MCF 10A (cell line): Measurements from ENCODE around the gene KCNMA1. TPM values are rescaled to one million over a fixed set of nuclear protein-coding genes. Genes with fewer than 3 reads are reported as not detected.

Source experiments
- BruUV-seq: library from RNA; stranded (reverse); fragments of 400-500 nt; replicated peaks from 2 replicates; lab custom pipeline; 2021; lab: Mats Ljungman, UMichigan
- CTCF ChIA-PET: fragments of 300-600 bp; sonication (Branson Sonifier 250); formaldehyde crosslinking; extraction: SDS; loops from one replicate; lab custom pipeline; 2021; ENCODE audit warnings: antibody characterized with exemption, inconsistent platforms; lab: Yijun Ruan, JAX
- POLR2A ChIA-PET: fragments of 300-600, 350-650 bp; sonication (Branson Sonifier 250); formaldehyde crosslinking; extraction: SDS; loops from one replicate; lab custom pipeline; 2020; ENCODE audit warnings: antibody characterized with exemption, inconsistent platforms; lab: Yijun Ruan, JAX
- DNase-seq: peaks from one replicate; pipeline ENCODE4 v3.0.0-alpha.2; 2018; ENCODE audit not compliant: unreplicated experiment
- H3K27ac Mint-ChIP-seq: one replicate; pipeline ENCODE4 v1.8.0; 2022; ENCODE audit warnings: mild to moderate bottlenecking, low read depth, mixed read lengths; ENCODE audit not compliant: unreplicated experiment
- H3K27me3 Mint-ChIP-seq: one replicate; pipeline ENCODE4 v1.8.0; 2022; ENCODE audit warnings: mixed read lengths; ENCODE audit not compliant: insufficient read depth, unreplicated experiment
- H3K36me3 Mint-ChIP-seq: one replicate; pipeline ENCODE4 v1.8.0; 2022; ENCODE audit warnings: mild to moderate bottlenecking, moderate library complexity, mixed read lengths; ENCODE audit not compliant: insufficient read depth, unreplicated experiment
- H3K4me1 Mint-ChIP-seq: one replicate; pipeline ENCODE4 v1.8.0; 2022; ENCODE audit warnings: mixed read lengths; ENCODE audit not compliant: insufficient read depth, unreplicated experiment
- H3K4me3 Mint-ChIP-seq: one replicate; pipeline ENCODE4 v1.8.0; 2022; ENCODE audit warnings: mild to moderate bottlenecking, moderate library complexity, mixed read lengths; ENCODE audit not compliant: unreplicated experiment
- H3K9me3 Mint-ChIP-seq: one replicate; pipeline ENCODE4 v1.8.0; 2022; ENCODE audit warnings: mixed read lengths; ENCODE audit not compliant: unreplicated experiment
- CTCF ChIP-seq: fragments of 200-600 bp; IDR thresholded peaks from one replicate; pipeline ENCODE4 v1.8.0; 2022; ENCODE audit warnings: antibody characterized with exemption, mild to moderate bottlenecking; ENCODE audit not compliant: unreplicated experiment
- intact Hi-C: fragments of 100-400 bp; cut with micrococcal nuclease; formaldehyde crosslinking; loops from 2 replicates; pipeline ENCODE4 v1.14.1; 2022
- total RNA-seq: library from RNA; stranded (reverse); gene quantifications from 2 replicates; pipeline ENCODE4 v1.2.3, GENCODE V29; 2022

Gene KCNMA1
- total RNA-seq, 1 experiment from 2014 or later: 7.5 TPM

DNA sequence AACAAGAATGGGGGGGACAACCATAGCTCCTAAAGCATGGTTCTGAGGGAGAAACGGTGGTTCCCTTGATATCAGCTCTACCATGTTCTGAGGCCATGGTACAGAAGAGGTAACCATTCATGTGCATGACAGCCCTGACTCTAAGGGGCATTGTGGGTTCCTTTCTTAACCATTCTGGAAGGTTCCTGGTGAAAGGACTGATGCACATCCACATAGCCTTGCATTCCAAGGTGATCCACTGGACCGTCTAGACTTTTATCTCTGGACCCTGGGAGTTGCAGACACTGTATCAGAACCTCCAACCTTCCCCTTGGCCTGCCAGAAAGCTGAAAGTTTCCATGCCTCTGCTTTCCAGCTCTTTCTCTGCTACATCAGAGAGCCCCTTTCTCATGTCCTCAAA, 344.3 kb downstream of the KCNMA1 start:
- DNase-seq: no peak
- ChIA-PET CTCF (interaction anchor here (0.6 kb wide), 1 partner anchor 98 kb away, joined by 3 read pairs; no protein-coding TSS in a partner anchor), POLR2A (interaction anchor here (0.6 kb wide), 1 partner anchor 547 kb away, joined by 4 read pairs; no protein-coding TSS in a partner anchor)
- H3K4me3 Mint-ChIP-seq: no peak overlapping the region
- no peak overlapping the region for H3K27ac Mint-ChIP-seq
- H3K9me3 Mint-ChIP-seq: no peaks in the 10 kb centered on the region
- H3K36me3 Mint-ChIP-seq: no peaks in the 10 kb centered on the region
- TF ChIP-seq CTCF: no peak
- intact Hi-C loops: no loop called here
- no peaks in the 10 kb centered on the region for H3K27me3 Mint-ChIP-seq
- BruUV-seq: no TSS peak
- H3K4me1 Mint-ChIP-seq: peaks cover 31% of the 10 kb centered on the region

DNA sequence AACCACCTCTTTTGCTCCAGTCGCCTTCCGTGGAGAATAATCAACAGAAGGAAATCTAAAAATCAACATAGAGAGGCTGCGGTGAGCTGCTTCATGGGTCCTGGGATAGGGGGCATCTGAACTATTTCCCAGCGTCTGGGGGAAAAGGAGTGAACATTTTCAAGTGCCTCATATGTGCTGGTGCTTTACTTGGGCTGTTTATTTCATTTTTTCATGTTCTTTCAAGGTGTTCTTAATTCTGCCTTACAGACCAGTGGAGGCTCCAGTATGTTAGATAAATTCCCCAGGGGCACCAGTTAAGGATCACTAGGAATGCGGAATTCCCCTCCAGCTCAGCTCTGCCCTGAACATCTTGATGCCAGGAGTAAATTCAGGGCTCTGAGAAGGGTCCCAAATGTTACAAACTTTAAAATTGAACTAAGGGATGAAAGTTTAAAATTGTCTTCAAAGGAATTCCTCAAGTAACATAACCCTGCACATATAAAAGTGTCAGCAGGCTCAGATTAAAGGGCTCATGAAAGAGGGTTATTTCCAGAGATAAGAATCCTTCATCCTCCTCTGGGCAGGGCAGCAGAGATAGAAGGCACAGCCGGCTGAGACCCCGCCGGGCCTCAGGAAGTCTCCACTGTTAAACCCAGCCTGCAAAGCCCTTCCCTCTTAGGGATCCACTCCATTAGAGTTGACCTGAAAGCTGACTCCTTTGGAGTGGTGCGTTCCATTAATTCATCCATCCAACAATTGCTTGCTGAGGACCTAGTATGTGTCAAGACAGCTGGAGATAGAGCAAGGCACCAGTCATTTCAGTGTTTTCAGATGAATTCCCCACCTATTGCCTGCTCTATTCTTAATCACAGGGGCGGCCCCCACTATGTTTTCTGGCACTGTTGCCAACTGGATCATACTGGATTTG, 345.8 kb downstream of the KCNMA1 start:
- H3K4me3 Mint-ChIP-seq: no peak overlapping the region
- CTCF ChIA-PET: interaction anchor here (0.7 kb wide), 1 partner anchor 98 kb away, joined by 3 read pairs; no protein-coding TSS in a partner anchor
- DNase-seq: no peak

GRCh38 chr10:77290528-77291155, 347.0 kb downstream of the KCNMA1 start:
- Mint-ChIP-seq H3K4me3 (no peak overlapping the region), H3K9me3 (no peaks in the 10 kb centered on the region), H3K4me1 (peaks cover 20% of the 10 kb centered on the region), H3K27ac (no peak overlapping the region), H3K27me3 (no peaks in the 10 kb centered on the region), H3K36me3 (no peaks in the 10 kb centered on the region)
- TF ChIP-seq CTCF: no peak
- intact Hi-C loops: no loop called here
- BruUV-seq: no TSS peak
- ChIA-PET POLR2A (no interaction called here), CTCF (interaction anchor here (0.7 kb wide), 1 partner anchor 155 kb away, joined by 3 read pairs; no protein-coding TSS in a partner anchor)
- peak; percentile 31 for DNase-seq

More for the DNA sequence above, 345.8 kb downstream of the KCNMA1 start:
- H3K4me1 Mint-ChIP-seq: peaks cover 22% of the 10 kb centered on the region
- H3K36me3 Mint-ChIP-seq: no peaks in the 10 kb centered on the region
- intact Hi-C loops: no loop called here
- no peaks in the 10 kb centered on the region for H3K27me3 Mint-ChIP-seq
- TF ChIP-seq CTCF: no peak
- BruUV-seq: no TSS peak
- H3K9me3 Mint-ChIP-seq: no peaks in the 10 kb centered on the region
- POLR2A ChIA-PET: no interaction called here
- H3K27ac Mint-ChIP-seq: no peak overlapping the region

GRCh38 chr10:77289790-77290189, 347.8 kb downstream of the KCNMA1 start:
- CTCF ChIA-PET: no interaction called here

More at GRCh38 chr10:77289790-77290189, 347.8 kb downstream of the KCNMA1 start:
- no peaks in the 10 kb centered on the region for H3K9me3 Mint-ChIP-seq
- no peaks in the 10 kb centered on the region for H3K36me3 Mint-ChIP-seq
- DNase-seq: no peak
- peaks cover 20% of the 10 kb centered on the region for H3K4me1 Mint-ChIP-seq
- POLR2A ChIA-PET: no interaction called here
- no peaks in the 10 kb centered on the region for H3K27me3 Mint-ChIP-seq
- TF ChIP-seq CTCF: no peak
- intact Hi-C loops: no loop called here
- H3K4me3 Mint-ChIP-seq: no peak overlapping the region
- no peak overlapping the region for H3K27ac Mint-ChIP-seq
- BruUV-seq: no TSS peak
